IPS-15b (cell line): ENCODE data around the gene NCKAP5.

Experiments used
- H3K27me3 ChIP-seq: one replicate; pipeline ENCODE4 v1.6.1; 2013; ENCODE audit warnings: low read length; ENCODE audit not compliant: control insufficient read depth, insufficient read depth
- H3K36me3 ChIP-seq: one replicate; pipeline ENCODE4 v1.6.1; 2013; ENCODE audit warnings: low read length; ENCODE audit not compliant: control insufficient read depth, insufficient read depth
- H3K4me1 ChIP-seq: one replicate; pipeline ENCODE4 v1.6.1; 2013; ENCODE audit warnings: mild to moderate bottlenecking, low read length; ENCODE audit not compliant: control insufficient read depth, insufficient read depth
- H3K4me3 ChIP-seq: one replicate; pipeline ENCODE4 v1.5.1; 2013; ENCODE audit warnings: low read depth, low read length
- H3K9ac ChIP-seq: one replicate; pipeline ENCODE4 v1.6.1; 2013; ENCODE audit warnings: low read depth, mild to moderate bottlenecking, low read length
- H3K9me3 ChIP-seq: one replicate; pipeline ENCODE4 v1.6.1; 2013; ENCODE audit warnings: mild to moderate bottlenecking, low read length; ENCODE audit not compliant: control insufficient read depth, insufficient read depth

The NCKAP5 gene

DNA sequence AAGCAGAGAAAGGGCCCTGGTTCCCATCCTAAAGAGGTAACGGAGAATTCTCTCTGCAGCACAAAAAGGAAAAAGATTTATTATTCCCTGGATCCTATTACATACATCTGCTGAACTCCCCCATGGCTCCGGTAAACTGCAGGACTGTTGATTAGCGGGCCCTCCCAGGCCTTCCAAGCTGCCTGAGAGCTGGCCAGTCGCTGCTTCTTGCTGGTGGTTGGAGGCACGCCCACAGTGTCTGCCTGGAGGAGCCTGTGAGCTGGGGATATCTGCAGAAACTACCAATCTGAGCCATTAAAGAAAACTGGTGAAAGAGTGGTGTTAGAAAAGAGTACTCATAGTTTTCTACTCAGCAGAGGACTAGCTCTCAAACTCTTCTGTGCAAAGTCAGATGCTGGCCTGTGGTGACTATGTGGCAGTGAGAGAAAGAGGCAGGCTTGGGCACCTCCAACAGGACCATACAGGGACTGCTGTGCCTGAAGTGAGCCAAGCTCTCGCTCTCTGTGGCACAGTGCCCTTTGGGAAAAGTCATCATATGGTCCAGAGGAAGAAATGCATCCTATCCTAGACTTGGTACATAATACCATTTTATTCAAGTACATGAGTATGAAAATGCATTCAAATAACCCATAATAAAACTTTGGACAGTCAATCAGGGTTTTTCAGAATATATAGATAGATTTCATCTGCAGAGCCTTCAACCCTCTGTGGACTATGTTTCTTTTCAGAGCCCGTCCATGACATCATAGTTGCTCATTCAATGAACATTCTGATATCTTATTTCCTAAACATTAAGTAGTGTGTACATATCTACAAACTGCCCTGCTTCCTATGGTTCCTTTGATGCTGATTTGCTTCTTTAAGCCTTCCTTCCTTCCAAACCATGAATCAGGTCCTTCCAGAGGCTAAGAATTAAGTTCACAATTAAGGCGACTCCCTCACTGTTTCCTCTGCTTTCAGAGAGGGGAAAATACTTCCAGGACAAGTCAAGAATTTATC, 656.2 kb downstream of the NCKAP5 start:
- Histone ChIP-seq H3K27me3 (no peaks in the 10 kb centered on the region), H3K9me3 (no peaks in the 10 kb centered on the region), H3K4me1 (no peaks in the 10 kb centered on the region), H3K4me3 (no peak overlapping the region), H3K9ac (no peak overlapping the region), H3K36me3 (no peaks in the 10 kb centered on the region)

DNA sequence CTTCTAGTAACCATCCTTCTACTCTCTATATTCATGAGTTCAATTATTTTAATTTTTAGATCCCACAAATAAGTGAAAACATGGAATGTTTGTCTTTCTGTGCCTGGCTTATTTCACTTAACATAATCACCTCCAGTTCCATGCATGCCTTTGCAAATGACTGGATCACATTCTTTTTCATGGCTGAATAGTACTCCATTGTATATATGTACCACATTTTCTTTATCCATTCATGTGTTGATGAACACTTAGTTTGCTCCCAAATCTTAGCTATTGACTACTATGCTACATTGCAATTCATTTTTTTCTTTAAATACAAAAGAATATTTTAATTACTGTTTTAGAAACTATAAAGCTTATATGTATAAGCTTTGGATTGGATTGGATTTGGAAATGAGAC, 657.8 kb downstream of the NCKAP5 start:
- no peaks in the 10 kb centered on the region for H3K4me1 ChIP-seq
- no peak overlapping the region for H3K9ac ChIP-seq
- no peaks in the 10 kb centered on the region for H3K36me3 ChIP-seq
- H3K9me3 ChIP-seq: no peaks in the 10 kb centered on the region
- no peaks in the 10 kb centered on the region for H3K27me3 ChIP-seq
- H3K4me3 ChIP-seq: no peak overlapping the region

DNA sequence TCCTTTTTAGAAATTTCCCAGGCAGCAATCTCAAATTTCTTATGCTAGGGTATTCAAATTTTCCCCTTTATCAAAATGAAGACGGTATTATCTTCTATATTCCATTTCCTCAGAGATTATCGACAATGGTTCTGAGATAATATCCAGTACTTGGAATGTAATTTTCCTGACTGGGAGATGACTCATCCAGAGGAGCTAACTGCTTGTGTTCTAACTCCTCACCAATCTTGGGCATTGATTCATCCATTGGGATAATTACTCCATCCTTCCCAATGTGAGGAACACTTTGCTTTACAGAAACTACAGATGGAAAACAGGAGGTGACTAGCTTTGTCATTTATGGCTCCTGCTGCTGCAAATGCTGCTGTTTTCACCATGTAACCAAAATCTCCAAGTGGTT, 658.8 kb downstream of the NCKAP5 start:
- H3K27me3 ChIP-seq: no peaks in the 10 kb centered on the region
- no peaks in the 10 kb centered on the region for H3K36me3 ChIP-seq
- no peaks in the 10 kb centered on the region for H3K4me1 ChIP-seq
- H3K4me3 ChIP-seq: no peak overlapping the region
- H3K9ac ChIP-seq: no peak overlapping the region
- no peaks in the 10 kb centered on the region for H3K9me3 ChIP-seq

DNA sequence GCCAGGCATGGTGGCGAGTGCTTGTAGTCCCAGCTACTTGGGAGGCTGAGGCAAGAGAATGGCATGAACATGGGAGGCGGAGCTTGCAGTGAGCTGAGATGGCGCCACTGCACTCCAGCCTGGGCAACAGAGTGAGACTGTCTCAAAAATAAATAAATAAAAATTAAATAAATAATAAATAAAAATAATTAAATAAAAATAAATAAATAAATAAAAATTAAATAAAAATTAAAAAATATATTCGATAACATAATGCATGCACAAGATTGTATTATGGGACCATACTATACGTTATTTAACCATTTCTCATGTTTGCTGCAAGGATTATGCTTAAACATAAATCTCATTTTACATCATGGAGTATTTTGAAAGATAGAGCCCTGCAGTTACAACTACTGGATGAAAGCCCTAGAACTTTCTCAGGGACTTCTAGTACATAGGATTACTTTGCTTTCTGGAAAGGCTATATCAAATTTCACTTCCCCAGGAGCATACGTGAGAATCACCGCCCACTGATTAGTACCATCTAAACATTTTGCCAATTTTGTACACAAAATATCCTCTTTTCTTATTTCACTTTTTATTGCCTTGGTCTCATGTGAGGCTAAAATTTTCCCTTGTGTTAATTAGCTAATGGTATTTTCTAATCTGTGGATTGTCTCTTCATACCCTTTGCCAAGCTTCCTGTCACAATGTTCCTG, 664.0 kb downstream of the NCKAP5 start:
- Histone ChIP-seq H3K9me3 (no peaks in the 10 kb centered on the region), H3K9ac (no peak overlapping the region), H3K27me3 (no peaks in the 10 kb centered on the region), H3K4me3 (no peak overlapping the region), H3K36me3 (no peaks in the 10 kb centered on the region), H3K4me1 (no peaks in the 10 kb centered on the region)

DNA sequence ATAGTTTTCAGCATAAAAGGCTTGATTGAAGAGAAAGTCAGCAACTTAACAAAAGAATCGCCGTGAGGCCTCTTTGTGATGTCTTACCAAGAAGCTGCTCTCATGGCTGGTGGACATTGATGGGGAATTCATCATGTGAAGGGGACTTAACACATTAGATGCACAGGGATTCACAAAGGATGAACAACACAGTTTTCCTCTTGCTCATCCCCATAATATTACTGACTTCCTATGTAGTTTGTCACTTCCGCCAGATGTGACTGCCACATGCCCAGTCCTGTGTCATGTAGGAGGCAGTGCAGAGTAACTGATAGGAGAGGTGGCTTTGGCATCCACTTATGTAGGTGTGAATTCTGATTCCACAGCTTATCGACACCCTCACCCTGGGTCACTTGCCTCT, 665.6 kb downstream of the NCKAP5 start:
- Histone ChIP-seq H3K27me3 (no peaks in the 10 kb centered on the region), H3K9ac (no peak overlapping the region), H3K36me3 (no peaks in the 10 kb centered on the region)

DNA sequence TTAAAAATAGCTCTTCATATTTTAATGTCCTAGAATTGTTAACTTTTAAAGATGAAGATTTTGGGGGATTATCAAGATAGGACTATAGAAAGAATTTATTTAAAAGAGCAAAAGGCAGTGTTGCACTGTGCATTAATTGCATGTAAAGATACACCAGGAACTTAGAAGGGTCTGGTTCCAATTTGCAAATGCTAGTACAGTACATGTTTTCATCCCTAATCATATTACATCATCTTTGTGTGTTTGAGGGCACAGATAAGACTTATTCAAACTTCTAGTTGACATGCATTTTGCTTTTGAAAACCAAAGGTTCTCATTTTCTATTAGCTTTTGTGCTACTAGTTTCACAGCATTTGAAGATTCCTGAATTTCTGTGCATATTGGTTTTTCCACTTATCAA, 666.6 kb downstream of the NCKAP5 start:
- Histone ChIP-seq H3K4me3 (no peak overlapping the region), H3K9ac (no peak overlapping the region), H3K4me1 (no peaks in the 10 kb centered on the region), H3K9me3 (no peaks in the 10 kb centered on the region), H3K27me3 (no peaks in the 10 kb centered on the region), H3K36me3 (no peaks in the 10 kb centered on the region)

More for the DNA sequence above, 665.6 kb downstream of the NCKAP5 start:
- Histone ChIP-seq H3K4me3 (no peak overlapping the region), H3K9me3 (no peaks in the 10 kb centered on the region), H3K4me1 (no peaks in the 10 kb centered on the region)

DNA sequence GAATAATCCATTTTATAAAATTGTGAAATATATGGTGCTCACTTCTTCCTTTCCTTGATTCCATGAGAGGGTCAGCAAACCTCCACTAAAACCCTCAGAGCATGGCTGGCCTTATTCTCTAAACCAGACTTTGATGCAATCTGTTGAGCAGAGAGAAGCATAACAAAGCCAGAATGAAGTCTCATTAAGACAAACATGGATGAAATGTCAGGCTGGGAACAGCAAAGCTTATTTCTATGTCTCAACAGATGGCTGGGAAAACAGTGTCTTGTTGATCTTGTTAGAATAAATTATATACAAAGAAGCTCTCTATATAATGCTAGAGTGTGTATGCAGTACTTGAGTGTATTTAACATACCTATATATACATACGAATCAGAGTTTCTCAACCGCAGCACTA, 671.2 kb downstream of the NCKAP5 start:
- Histone ChIP-seq H3K4me1 (no peaks in the 10 kb centered on the region), H3K9me3 (no peaks in the 10 kb centered on the region), H3K4me3 (no peak overlapping the region), H3K9ac (no peak overlapping the region), H3K36me3 (no peaks in the 10 kb centered on the region), H3K27me3 (no peaks in the 10 kb centered on the region)

DNA sequence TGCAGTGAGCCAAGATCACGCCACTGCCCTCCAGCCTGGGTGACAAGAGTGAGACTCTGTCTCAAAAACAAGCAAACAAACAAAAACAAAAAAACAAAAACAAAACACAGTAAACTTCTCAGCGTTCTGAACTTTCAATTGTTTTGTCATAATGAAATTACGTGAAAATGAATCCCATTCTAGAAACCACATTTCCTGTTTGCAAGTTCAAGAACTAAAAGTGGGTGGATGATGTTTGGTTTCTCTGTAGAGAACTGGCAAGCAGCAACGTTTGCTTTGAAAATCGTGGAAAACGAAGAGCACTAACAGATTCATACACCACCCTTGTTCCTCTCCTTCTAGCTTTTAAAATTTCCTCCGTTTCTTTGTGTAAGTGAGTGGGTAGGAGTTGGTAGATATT, 672.2 kb downstream of the NCKAP5 start:
- no peaks in the 10 kb centered on the region for H3K4me1 ChIP-seq
- H3K9ac ChIP-seq: no peak overlapping the region
- H3K36me3 ChIP-seq: no peaks in the 10 kb centered on the region
- H3K27me3 ChIP-seq: no peaks in the 10 kb centered on the region
- no peak overlapping the region for H3K4me3 ChIP-seq
- no peaks in the 10 kb centered on the region for H3K9me3 ChIP-seq

DNA sequence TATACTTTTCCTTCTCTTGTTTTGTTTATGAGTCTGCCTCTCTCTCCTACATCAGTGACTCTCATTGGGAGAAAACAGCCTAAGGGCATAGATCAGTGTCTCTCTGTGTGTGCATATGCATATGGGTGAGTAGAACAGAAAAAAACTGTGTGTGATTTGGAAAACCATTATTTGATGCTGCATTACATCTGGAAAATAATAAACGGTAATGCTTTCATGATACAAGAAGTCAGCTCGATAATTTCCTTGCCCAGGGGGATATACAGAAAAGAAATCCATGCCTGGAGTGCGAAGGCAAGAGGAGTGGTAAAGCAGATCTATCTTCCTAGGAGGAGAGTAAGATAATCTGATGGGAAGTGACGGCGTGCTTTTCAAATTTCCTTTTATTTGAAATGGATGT, 676.8 kb downstream of the NCKAP5 start:
- H3K36me3 ChIP-seq: no peaks in the 10 kb centered on the region
- no peaks in the 10 kb centered on the region for H3K9me3 ChIP-seq
- H3K27me3 ChIP-seq: no peaks in the 10 kb centered on the region
- H3K4me1 ChIP-seq: no peaks in the 10 kb centered on the region
- no peak overlapping the region for H3K9ac ChIP-seq
- H3K4me3 ChIP-seq: no peak overlapping the region

DNA sequence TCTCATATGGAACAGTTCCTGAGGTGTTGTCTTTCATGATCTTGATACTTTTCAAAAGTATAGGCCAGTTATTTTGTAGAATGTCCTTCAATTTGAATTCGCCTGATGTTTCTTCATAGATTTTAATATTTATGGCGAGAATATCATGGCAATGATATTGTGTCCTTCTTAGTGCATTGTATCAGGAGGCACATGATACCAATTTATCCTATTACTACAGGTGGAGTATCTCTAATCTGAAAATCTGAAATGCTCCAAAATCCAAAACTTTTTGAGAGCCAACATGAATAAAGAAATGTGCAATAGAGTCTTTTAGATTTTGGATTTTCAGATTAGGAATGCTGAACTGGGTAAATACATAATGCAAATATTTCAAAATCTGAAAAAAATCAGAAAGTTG, 681.7 kb downstream of the NCKAP5 start:
- H3K36me3 ChIP-seq: no peaks in the 10 kb centered on the region
- no peak overlapping the region for H3K4me3 ChIP-seq
- H3K9me3 ChIP-seq: no peaks in the 10 kb centered on the region
- H3K27me3 ChIP-seq: no peaks in the 10 kb centered on the region
- no peaks in the 10 kb centered on the region for H3K4me1 ChIP-seq
- no peak overlapping the region for H3K9ac ChIP-seq

DNA sequence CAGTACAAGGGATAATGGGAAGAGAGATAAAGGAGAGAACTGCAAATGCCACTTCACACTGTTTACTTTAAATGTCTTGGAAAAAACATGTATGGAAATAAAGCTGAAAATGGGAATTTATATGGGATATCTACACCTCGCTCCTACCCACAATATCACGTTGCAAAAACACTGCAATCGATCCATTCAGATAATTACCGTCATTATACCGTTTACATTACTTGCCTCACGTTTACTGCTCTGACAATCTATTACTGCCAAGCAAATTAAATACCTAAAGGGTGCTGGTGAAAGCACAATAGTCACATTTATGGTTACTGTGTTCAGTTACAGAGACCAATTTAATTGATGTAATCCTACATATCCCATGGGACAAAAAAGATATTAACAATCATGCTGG, 683.6 kb downstream of the NCKAP5 start:
- Histone ChIP-seq H3K27me3 (no peaks in the 10 kb centered on the region), H3K9ac (no peak overlapping the region), H3K4me3 (no peak overlapping the region), H3K4me1 (no peaks in the 10 kb centered on the region), H3K9me3 (no peaks in the 10 kb centered on the region), H3K36me3 (no peaks in the 10 kb centered on the region)

DNA sequence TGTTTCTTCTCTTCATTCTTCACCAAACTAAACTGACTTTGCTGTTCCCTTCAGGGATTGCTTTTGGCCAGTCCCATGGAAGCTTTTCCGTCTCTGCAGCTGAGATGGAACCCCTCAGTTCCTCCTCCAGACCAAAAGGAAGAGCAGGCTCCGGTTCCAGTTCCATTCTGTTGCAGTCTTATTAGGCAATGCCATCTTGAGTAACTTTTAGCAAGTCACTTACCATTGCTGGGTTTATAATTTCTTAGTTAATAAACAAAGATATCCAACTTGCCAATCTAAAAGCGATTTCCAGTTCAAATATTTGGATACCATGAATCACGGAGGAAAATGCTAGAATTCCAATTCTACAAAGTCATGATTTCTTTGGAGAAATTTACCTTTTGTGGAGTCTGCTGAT, 684.0 kb downstream of the NCKAP5 start:
- Histone ChIP-seq H3K36me3 (no peaks in the 10 kb centered on the region), H3K27me3 (no peaks in the 10 kb centered on the region), H3K9ac (no peak overlapping the region), H3K4me1 (no peaks in the 10 kb centered on the region), H3K9me3 (no peaks in the 10 kb centered on the region), H3K4me3 (no peak overlapping the region)
